ENCODE results near the gene EML3. TPM values are rescaled to one million over a fixed set of nuclear protein-coding genes. Genes with fewer than 3 reads are reported as not detected.
A peak's percentile ranks its signal among the peaks of the same experiment; 100 is the strongest.
"Not testable (repeated sequence)": the region's sequence is repeated elsewhere in the genome, so short reads cannot be mapped to it uniquely, and the experiment has no call there.

Gene EML3
- total and polyA plus RNA-seq, 9 donors = 29.9 to 138 (median 94.4) TPM

- Histone ChIP-seq H3K4me3 (no peak overlapping the region), H3K27ac (no peak overlapping the region), H3K36me3 (no peaks in the 10 kb centered on the region), H3K4me1 (ENCODE audit: insufficient read depth) (no peaks in the 10 kb centered on the region), H3K9me3 (no peaks in the 10 kb centered on the region), H3K27me3 (no peaks in the 10 kb centered on the region)
- DNase-seq = peak in 1 of 5 donors; percentile 5
- WGBS, 3 donors = 71 to 84% (median 82%) methylated on average over 8 of the region's 8 CpGs
- TF ChIP-seq EP300 (IDR thresholded peaks at IDR 0.05) (no peak), POLR2A (IDR thresholded peaks at IDR 0.05) (no peak)
- intact Hi-C loops (cut with DNase I) = no loop called here
Observed at GRCh38 chr11:62567018-62567633, 45.4 kb downstream of the EML3 start.

- H3K36me3 ChIP-seq = no peaks in the 10 kb centered on the region
- H3K4me1 ChIP-seq (ENCODE audit: insufficient read depth) = no peaks in the 10 kb centered on the region
- H3K27me3 ChIP-seq = no peaks in the 10 kb centered on the region
- no peak overlapping the region for H3K27ac ChIP-seq
- intact Hi-C loops (cut with DNase I) = no loop called here
- no peak for TF ChIP-seq EP300 (IDR thresholded peaks at IDR 0.05)
- no peak for TF ChIP-seq POLR2A (IDR thresholded peaks at IDR 0.05)
- no peak for TF ChIP-seq CTCF (IDR thresholded peaks at IDR 0.05)
- no peaks in the 10 kb centered on the region for H3K9me3 ChIP-seq
- no peak overlapping the region for H3K4me3 ChIP-seq
- DNase-seq = peak in 1 of 5 donors; percentile 10
- 51 to 66% (median 55%) methylated on average over 8 of the region's 8 CpGs for WGBS, 3 donors
Observed at GRCh38 chr11:62566247-62566646, 46.3 kb downstream of the EML3 start.

GRCh38 chr11:62565100-62565802, 47.3 kb downstream of the EML3 start:
- Histone ChIP-seq H3K27me3 (no peaks in the 10 kb centered on the region), H3K36me3 (no peaks in the 10 kb centered on the region), H3K27ac (no peak overlapping the region), H3K4me3 (no peak overlapping the region), H3K9me3 (no peaks in the 10 kb centered on the region), H3K4me1 (ENCODE audit: insufficient read depth) (peaks cover 5% of the 10 kb centered on the region)
- 42 to 46% (median 44%) methylated on average over 5 of the region's 5 CpGs for WGBS, 3 donors
- DNase-seq = peak in 2 of 5 donors; percentile 8 to 26
- no peak for TF ChIP-seq EP300 (IDR thresholded peaks at IDR 0.05)
- no peak for TF ChIP-seq POLR2A (IDR thresholded peaks at IDR 0.05)
- TF ChIP-seq CTCF (IDR thresholded peaks at IDR 0.05) = no peak
- intact Hi-C loops (cut with DNase I) = no loop called here

GRCh38 chr11:62561677-62562230, 50.8 kb downstream of the EML3 start:
- intact Hi-C loops (cut with DNase I); H3K27ac ChIP-seq; H3K4me3 ChIP-seq; H3K9me3 ChIP-seq; H3K27me3 ChIP-seq; H3K4me1 ChIP-seq (ENCODE audit: insufficient read depth); H3K36me3 ChIP-seq: not testable (repeated sequence)
- DNase-seq = peak in 2 of 5 donors; percentile 4 to 10
- WGBS, 3 donors = 12 to 42% (median 29%) methylated on average over 3 of the region's 3 CpGs

GRCh38 chr11:62560566-62561103, 51.9 kb downstream of the EML3 start:
- DNase-seq = peak; percentile 81 to 94 (median 87)
- peak overlapping the region; percentile 33 to 41 for H3K27ac ChIP-seq
- TF ChIP-seq POLR2A (IDR thresholded peaks at IDR 0.05) (no peak), EP300 (IDR thresholded peaks at IDR 0.05) (no peak), CTCF (IDR thresholded peaks at IDR 0.05) (peak; percentile 53 to 90 (median 72))
- intact Hi-C loops (cut with DNase I) = no loop called here
- no peaks in the 10 kb centered on the region for H3K9me3 ChIP-seq
- no peaks in the 10 kb centered on the region for H3K36me3 ChIP-seq
- WGBS, 3 donors = 10 to 11% (median 10%) methylated on average over 2 of the region's 2 CpGs
- no peaks in the 10 kb centered on the region for H3K27me3 ChIP-seq
- no peak overlapping the region for H3K4me3 ChIP-seq
- peaks cover 14% of the 10 kb centered on the region for H3K4me1 ChIP-seq (ENCODE audit: insufficient read depth)

- intact Hi-C loops (cut with DNase I) = loop anchor here in 2 of 4 donors (5.0 to 10.0 kb wide), 3 partner anchors 142 to 1055 kb away; partner anchors contain the start of genes PLAAT3 (in 1 of the 2) and SCGB1A1 (in 1 of the 2)
- H3K27ac ChIP-seq, H3K27me3 ChIP-seq, H3K36me3 ChIP-seq, H3K4me3 ChIP-seq, H3K9me3 ChIP-seq: not testable (repeated sequence)
- WGBS, 3 donors = 76 to 81% (median 78%) methylated on average over 5 of the region's 5 CpGs
- peaks cover 16% of the 10 kb centered on the region for H3K4me1 ChIP-seq (ENCODE audit: insufficient read depth)
- peak in 1 of 5 donors; percentile 26 for DNase-seq
Observed at GRCh38 chr11:62559626-62560025, 52.9 kb downstream of the EML3 start.

Data from ovary (tissue), 9 donors.